GM21786 (cell line): ENCODE measurements around the gene NINJ1.
"Not testable (repeated sequence)": the region's sequence is repeated elsewhere in the genome, so short reads cannot be mapped to it uniquely, and the experiment has no call there.

Experiments
- ATAC-seq: cut with Tn5 transposase; IDR thresholded peaks from one replicate; pipeline ENCODE4 v1.9.1; 2021; ENCODE audit not compliant: unreplicated experiment

NINJ1 gene

DNA sequence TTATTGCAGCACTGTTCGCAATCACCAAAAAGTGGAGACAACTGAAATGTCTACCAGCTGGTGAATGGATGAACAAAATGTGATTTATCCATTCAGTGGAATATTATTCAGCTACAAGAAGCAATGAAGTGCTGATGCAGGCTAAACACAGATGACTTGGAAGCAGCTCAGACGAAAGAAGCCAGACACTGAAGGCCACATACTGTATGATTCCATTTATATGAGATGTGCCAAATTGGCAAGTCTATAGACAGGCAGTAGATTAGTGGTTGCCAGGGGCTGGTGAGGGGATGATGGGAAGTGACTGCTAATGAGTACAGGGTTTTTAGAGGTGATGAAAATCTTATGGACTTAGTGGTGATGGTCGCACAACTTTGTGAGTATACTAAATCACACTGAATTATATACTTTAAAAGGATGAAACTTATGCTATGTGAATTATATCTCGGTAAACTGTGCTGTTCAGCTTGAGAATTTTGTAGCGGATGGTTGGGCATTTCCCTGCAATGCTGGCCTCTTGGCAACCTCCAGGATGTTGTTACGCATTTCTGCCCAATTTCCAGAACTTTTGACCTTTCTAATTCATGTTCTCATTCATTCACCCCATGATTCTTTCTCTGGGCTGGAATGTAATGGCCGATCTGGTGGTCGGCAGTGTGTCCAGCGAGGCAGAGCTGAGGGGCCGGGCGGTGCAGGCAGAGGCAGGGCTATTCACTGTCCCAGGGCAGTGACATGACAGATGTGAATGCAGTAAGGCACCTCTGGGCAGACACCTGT is 27.9 kb upstream of the NINJ1 start:
- ATAC-seq = no peak

DNA sequence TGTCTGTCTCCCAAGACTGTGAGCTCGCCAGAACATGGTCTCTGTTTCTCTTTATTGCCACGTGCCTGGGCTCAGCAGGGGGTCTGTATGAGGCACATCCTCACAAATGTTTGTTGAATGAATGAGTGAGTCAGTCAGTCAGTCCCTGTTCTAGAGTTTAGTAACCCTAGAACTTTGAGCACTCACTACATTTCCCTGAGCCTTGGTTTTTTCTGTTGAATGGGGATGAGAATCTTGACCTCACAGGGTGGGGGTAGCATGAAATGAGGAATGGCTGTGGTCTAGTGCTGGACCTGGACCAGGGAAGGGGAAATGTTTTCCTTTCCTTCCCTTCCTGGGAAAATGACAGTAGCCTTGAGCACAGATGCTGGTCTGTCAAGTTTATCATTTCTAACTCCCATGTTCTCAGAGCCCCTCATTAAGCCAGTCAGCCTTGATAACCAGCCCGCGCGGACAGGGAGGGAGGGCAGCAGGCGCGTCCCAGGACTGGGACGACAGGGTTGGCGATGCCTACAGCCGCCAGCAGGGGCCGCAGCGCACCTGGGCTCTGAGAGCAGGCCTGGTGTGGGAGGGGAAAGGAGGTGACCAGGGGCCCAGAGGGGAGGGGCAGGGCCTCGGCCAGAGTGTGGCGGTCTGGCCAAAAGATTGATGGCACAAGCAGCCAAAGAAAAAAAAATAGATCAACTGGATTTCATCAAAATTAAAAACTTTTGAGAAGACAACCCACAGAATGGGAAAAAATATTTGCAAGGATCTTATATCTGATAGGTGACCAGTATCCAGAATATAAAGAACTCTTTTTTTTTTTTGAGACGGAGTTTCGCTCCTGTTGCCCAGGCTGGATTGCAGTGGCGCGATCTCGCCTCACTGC is 25.8 kb upstream of the NINJ1 start:
- ATAC-seq = peak; percentile 84

DNA sequence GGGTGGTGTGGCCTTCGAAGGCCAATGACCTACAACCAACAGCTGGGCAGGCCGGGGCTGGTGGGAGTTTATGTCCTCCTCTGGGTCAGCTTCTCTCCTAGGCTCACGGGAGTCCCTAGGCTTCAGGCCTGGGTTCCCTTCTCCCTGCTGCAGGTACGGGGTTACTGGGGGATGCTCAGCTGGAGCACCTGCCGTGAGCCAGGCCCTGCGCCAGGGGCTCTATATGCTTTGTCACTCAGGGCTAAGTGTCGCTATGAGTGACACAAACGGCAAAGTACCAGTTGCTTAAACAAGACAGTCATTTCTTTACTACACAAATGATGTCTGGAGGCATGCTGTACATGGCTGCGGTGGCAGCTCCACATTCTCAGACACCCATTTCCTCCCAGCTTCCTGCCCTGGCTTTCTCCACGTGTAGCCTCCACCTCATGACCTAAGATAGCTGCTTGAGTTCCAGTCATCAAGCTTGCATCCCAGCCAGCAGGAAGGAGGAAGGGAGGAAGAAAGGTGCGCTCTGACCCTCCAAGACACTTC is 22.5 kb upstream of the NINJ1 start:
- no peak for ATAC-seq

DNA sequence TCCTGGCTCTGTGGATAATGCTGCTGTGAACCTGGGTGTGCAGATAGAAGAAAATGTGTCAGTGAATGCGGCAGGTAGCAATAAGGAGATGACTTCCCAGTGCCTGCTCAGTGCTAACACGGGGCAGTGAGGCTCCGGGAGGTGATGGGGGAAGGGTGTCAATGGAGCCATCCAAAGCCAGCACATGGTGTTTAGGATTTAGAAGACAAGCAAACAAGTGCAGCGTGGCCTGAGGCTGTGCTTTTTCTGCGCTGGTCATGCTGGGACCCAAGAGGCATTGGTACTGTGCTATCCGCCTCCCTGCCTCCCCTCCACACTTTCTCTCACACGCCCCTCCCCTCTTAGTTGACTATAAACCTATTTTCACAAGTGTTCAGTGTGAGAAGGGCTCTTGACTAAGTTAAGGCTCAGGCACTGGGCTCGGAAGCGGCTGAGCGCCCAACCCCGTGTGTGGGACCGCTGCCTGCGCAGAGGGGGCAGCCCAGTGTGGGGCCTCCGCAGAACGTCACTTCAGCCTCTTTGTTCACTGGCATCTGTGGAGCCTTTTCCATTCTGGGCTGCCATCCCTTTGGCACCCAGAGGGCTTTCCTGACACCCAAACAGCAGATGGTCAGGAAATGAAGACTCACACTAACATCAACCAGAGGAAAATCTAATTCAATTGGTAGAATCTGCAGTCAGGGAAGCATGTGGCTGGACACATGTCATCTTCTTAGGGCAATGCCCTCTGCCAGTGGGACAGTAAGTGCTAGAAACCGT is 21.8 kb upstream of the NINJ1 start:
- no peak for ATAC-seq

DNA sequence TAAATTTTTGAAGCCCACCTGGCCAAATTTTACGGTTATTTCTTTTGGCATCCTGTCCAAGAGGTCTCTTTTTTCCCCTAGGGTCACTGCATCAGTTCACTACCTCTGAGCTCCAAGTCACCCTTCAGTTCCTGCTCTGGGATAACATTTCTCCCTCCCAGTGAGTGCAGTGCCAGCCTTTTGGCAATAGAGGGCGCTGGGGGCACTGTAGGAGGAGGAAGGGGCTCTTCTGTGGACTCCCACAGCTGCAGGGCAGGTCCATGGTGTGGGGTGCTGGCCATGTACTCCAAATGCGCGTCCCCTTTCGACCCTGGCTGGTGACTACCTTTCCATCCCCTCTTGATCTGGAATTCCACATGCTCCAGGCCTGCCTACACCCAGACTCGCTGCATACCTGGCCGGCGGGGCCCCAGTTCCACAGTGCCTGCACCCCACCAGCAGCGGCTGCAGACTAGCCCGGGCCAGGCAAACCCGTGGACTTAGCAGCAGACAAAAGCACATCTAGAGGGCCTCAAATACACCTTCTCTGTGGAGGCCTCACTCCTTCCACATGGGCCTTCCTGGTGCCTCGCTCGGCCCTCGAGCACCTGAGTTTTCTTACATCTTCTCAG is 20.3 kb upstream of the NINJ1 start:
- no peak for ATAC-seq

DNA sequence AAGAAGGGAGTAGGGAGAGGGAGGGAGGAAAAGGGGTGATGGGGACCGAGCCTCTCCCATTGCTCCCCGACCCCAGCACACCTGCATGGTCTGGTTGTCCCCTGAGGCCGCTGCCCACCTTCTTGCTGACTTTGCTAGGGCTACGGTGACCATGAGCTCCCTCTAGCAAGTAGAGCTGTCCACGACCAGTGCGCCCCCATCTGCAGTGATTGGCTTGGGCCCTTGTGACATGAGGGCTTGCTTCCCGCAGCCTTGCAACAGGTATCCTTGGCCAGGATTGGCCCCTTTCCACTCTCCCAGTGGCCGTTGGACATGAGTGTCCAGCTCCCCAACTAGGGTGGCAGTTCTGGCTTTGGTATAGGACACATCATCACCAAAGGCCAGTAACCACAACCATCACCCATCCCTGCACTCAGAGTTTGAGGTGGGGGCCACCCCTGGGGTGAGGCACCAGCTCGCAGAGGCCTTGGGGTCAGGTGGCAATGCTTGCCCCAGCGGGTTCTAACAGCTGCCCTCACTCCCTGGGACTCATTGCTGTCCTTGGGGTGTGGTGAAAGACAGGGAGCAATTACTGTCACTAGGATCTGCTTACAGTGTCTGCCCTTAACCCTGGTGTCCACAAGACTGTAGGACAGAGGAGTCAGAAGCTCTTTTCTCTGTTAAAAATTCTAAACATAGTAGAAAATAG is 17.2 kb upstream of the NINJ1 start:
- ATAC-seq = no peak

DNA sequence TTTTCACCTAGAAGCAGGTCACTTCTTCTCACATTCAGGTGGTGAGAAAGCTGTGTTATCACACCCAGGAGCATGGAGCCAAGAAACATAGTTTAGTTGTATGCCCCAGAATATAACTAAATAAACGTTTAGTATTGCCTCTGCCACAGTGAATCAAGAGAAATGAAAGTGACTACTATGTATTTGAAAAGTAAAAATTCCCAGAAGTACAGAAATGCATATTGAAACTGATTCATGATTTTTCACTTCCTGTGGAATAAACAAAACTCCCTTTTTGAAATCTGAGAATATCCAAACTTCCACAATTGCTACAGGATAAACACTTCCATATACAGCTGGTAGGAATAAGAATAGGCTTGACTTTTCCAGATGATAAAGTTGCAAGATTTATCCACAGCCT is 15.3 kb upstream of the NINJ1 start:
- ATAC-seq = no peak

DNA sequence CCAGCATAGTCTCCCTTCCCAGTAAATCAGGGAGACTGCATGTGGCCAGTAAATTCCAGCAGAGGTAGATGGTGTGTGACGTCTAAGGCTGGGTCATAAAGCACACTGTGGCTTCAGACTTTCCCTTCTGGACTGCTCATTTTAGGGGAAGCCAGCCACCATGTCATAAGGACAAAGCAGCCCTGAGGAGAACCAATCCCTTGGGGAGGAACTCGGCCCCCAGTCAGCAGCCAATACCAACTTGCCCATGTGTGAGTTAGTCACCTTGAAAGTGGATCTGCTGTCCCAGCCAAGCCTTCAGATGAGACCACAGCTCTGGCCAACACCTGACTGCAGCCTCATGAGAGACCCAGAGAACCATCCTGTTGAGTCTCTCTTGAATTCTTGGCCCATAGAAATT is 14.7 kb upstream of the NINJ1 start:
- ATAC-seq = no peak

DNA sequence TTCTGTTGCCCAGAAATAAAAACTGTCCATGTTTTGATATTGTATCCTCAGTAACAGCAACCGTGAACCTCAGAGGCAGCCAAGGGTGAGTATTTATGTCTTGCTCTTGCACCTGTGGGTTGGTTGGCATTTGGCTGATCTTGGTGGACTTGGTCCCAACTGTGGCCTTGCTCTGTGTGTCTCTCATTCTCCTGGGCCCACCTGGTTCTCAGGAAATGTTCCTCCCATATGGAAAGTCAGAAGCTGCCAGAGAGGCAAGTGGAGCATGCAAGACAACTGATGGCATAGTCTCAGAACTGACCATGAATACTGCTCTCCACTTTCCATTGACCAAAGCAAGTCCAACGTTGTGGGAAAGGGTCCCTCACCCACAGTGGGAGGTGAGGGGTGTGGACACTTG is 13.6 kb upstream of the NINJ1 start:
- no peak for ATAC-seq

DNA sequence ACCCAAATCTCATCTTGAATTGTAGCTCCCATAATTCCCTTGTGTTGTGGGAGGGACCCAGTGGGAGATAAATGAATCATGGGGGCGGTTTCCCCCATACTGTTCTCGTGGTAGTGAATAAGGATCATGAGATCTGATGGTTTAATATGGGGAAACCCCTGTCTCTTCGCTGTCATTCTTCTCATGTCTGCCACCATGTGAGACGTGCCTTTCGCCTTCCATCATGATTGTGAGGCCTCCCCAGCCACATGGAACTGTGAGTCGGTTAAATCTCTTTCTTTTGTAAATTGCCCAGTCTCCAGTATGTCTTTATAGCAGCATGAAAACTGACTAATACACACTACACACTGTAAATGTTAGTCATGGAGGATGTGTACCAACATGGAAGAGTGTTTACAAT is 12.6 kb upstream of the NINJ1 start:
- not testable (repeated sequence) for ATAC-seq

DNA sequence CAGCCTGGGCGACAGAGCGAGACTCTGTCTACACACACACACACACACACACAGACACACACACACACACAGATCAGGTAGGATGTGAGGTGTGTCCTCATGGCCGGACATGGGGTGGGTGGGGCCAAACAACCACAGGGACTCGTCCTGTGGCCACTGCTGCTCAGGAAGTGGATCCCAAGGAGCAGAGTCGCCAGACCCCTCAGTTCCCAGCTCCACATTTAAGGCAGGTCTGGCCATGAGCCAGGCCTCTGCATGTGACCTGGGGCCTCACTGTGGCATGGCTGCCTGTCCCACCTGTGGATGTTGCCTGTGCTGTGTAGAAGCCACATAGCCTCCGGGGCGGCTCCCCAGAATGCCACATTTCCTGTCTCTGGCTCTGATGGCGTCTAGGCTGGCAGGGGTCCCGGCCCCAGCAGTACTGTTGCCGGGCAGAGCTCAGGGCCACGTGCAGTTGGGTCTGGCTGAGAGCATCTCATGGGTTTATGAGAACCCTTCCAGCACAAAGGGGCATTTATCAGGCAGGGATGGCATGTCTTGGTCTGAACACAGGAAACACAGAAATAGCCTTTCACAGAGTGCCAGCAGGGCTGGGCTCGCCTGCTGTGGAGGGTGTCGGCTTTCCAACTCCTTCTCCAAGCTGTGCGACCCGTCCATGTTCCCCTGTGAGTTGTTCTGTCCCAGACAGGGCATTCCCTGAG is 9.9 kb upstream of the NINJ1 start:
- no peak for ATAC-seq

DNA sequence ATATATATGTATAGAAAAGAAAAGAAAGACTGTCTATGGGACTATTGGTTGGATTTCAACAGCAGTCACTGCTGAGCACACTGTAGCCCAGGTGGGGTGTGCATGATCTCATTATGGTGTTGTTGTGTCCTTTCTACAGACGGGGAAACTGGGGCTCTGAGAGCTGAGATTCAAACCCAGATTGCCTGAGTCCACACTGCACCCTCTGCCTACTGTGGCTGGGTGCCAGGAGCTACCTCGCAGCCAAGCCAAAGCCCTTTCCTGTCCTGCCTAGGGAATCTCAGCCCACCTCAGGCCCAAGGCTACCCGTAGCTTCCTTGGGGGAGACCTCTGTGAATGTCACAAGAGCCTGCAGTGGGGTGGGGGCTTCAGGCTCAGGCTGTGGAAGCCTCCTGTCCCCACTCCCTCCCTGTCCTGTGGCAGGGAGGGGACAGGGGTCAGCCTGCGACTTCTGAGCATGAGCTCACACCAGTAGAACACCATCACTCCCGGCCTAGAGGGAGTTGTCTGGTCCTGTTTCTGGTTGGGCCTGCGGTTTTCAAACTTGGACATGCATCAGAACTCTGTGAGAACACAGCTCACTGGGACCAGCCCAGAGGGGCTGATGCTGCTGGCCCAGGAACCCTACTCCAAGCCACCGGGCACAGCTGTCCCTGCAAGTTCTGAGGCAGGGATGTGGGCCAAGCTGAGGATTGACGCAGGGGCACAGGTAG is 7.9 kb upstream of the NINJ1 start:
- no peak for ATAC-seq

DNA sequence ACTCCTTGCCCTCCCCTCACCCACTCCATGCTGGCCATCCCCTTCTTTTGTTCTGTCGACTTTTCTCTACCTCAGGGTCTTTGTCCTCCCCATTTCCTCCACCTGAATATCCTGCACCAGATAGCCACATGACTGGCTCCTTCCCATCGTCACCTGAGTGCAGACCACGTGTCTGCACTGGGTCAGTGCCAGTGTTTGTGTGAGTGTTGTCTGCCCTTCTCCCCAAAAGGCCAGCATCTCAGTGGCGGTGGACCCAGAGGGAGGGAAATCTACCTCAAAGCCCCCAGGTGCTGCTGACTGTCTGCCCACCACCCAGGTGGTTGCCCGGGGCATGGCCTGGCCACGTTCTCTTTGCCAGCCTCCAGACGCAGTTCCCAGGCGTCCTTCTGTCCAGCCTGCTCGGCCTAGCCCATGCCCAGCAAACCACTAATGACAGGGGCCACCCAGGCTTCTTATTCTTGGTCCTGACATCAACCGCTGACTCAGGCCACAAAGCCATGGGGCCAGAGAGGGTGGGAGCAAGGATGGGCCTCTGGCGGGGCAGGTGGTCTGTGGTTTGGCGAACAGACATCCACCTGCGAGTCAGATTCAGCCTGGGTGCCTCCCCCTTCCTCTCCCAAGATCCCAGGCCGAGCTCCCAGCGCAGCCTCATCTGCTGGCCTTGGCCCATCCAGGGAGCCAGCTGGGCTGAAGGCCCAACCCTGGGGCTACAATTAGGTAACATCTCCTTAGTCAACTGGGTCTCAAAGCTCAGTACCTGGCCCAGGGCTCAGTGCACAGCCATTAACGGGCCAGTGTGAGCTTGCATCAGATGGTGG is 5.5 kb upstream of the NINJ1 start:
- no peak for ATAC-seq

DNA sequence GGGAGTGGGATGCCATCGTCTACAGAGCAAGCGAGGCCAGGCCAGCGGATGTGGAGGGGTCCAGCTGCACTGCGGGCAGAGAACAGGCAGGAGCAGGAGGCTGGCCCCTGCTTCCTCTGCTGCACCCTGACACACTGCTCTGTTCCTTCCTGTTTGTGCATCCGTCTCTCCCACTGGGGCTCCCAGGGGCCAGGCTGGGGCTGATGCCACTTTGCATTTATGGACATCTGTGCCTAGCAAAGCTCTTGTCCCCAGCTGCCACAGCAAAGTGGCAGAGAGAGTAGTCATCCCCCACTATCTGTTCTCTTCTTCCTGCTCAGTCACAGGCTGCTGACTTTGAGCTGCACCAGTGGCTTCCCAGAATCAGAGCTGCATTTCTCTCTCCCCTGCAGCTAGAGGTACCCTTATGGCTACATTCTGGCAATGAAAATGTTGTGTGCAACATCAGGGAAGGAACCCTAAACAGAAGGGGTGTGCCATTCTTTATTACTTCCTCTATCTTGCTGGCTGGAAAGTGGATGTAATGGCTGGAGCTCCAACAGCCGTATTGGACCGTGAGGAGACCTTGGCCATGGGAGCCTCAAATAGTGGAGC is 4.2 kb upstream of the NINJ1 start:
- no peak for ATAC-seq

DNA sequence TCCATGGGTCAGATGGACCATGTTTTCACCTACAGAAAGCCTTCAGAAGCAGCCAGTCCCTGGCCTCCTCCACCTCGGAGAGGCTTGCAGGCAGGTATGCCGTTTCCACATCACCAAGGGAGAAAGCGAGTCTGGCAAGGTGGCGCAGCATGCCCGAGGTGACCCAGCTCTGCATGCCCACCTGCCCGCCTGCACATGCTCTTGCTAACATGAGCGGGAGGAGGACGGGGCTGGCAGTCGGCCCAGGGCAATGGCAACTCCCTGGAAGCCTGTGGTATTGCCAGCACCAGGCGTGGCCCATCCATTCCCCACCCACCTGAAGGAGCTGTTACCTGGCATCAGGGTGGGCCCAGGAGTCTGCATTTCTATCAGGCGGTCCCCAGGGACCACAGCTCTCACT is 3.3 kb upstream of the NINJ1 start:
- no peak for ATAC-seq

DNA sequence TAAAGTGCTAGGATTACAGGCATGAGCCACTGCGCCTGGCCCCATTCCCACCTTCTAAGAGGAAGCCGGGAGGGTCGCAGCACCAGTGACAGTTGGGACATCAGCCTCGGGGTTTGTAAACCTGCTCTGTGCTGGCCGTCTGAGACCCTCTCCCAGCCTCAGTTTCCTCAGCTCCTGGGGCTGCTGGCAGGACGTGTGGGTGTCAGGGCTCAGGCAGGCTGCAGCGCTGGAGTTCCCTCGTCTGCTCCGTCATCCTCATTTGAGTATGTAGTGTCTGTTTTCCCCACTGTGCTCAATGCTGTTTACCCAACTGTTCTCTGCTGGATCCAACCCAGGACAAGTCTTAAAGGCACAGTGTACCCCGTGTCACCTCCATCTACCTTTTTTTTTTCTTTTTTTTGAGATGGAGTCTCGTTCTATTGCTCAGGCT is 2.0 kb upstream of the NINJ1 start:
- no peak for ATAC-seq

DNA sequence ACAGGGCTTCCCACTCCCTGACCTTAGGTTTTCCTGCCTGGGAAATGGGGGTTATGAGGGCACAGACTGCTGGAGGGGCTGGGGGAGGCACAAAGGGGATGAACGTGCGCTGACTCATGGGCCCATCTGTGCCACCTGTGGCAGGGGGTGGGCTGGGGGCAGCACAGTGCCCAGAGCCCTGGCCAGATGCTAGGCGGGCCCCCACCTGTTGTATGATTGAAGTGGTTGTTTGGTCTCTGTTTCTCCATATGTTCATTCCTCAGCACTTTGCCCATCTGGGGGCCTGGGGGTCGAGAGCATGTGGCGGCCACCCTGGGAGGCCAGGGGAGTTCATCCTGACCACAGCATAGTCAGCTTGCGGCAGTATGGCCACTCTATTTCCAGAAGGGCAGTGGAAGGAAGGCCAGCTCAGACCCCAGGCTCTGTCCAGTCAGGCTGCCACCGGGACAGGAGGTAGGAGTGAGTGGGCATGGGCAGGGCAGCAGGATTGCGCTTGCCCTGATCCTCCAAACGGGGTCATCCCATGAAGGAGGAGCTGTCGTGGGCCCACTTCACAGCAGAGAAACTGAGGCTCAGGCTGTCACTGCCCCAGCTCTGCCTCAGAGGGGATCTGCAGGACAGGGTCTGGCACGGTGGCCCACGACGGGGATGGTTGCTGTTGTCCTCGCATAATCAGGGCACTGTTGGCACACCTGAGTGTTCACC is 841 bp upstream of the NINJ1 start:
- ATAC-seq = no peak
